Lung (tissue), 12 donors: Measurements from ENCODE around the gene CGNL1. TPM values are rescaled to one million over a fixed set of nuclear protein-coding genes. Genes with fewer than 3 reads are reported as not detected.
A peak's percentile ranks its signal among the peaks of the same experiment; 100 is the strongest.

Experiments used
- ATAC-seq: fragments of 200-7000 bp; cut with Tn5 transposase; one replicate; pipeline ENCODE4 v1.9.1; 2020; ENCODE audit warnings: moderate number of reproducible peaks; ENCODE audit not compliant: insufficient read depth, low FRiP score
- DNase-seq, 3 donors: peaks; one replicate each; pipeline ENCODE4 v3.0.0-alpha.2; 2013 to 2017
- H3K27ac ChIP-seq, 2 donors: one replicate each; pipeline ENCODE4 v1.5.1; 2013; ENCODE audit warnings: mild to moderate bottlenecking in 2 of 2, moderate library complexity in 2 of 2, control low read depth in 1 of 2, inconsistent platforms in 1 of 2, low read depth in 1 of 2, low read length in 1 of 2
- H3K27me3 ChIP-seq, 3 donors: one replicate each; pipeline ENCODE4 v1.5.1; 2013; ENCODE audit warnings: low read length in 2 of 3; ENCODE audit not compliant: control insufficient read depth in 3 of 3, insufficient read depth in 3 of 3
- H3K36me3 ChIP-seq, 4 donors: one replicate each; pipeline ENCODE4 v1.5.1; 2013; ENCODE audit warnings: low read length in 4 of 4, mild to moderate bottlenecking in 1 of 4, moderate library complexity in 1 of 4; ENCODE audit not compliant: control insufficient read depth in 4 of 4, insufficient read depth in 4 of 4
- H3K4me1 ChIP-seq, 5 donors: one replicate each; pipeline ENCODE4 v1.5.1; 2013; ENCODE audit warnings: low read length in 5 of 5, mild to moderate bottlenecking in 2 of 5, moderate library complexity in 1 of 5; ENCODE audit not compliant: control insufficient read depth in 5 of 5, insufficient read depth in 5 of 5
- H3K4me3 ChIP-seq: one replicate; pipeline ENCODE4 v1.5.1; 2013; ENCODE audit warnings: mild to moderate bottlenecking, control low read depth, moderate library complexity
- H3K9ac ChIP-seq, 2 donors: one replicate each; pipeline ENCODE4 v1.5.1; 2013; ENCODE audit warnings: low read length in 2 of 2, control low read depth in 1 of 2; ENCODE audit not compliant: insufficient read depth in 1 of 2
- H3K9me3 ChIP-seq, 4 donors: one replicate each; pipeline ENCODE4 v1.5.1; 2013; ENCODE audit warnings: low read length in 3 of 4, mild to moderate bottlenecking in 1 of 4, moderate library complexity in 1 of 4; ENCODE audit not compliant: control insufficient read depth in 4 of 4, insufficient read depth in 3 of 4
- CTCF ChIP-seq: IDR thresholded peaks from 2 replicates; pipeline ENCODE4 v1.5.1; 2012; ENCODE audit warnings: mild to moderate bottlenecking; ENCODE audit errors: control extremely low read depth, extremely low read depth
- WGBS, 2 donors: extraction: QIAGEN DNeasy Blood & Tissue Kit; methylation state at CpG; one replicate each; pipeline ENCODE4 v1.1.7; 2013; 5-methylcytosine and 5-hydroxymethylcytosine counted together
- polyA plus RNA-seq, 2 donors: library from polyadenylated mRNA; stranded (reverse); fragments of 200-250 nt; gene quantifications; one replicate each; pipeline ENCODE4 v1.2.1, GENCODE V29; 2013
- total RNA-seq, 2 donors: library from RNA; depleted of rRNA in 1 of 2; stranded (reverse); fragments of >200 nt in 1 of 2; gene quantifications; one replicate each; pipeline ENCODE4 v1.2.1, GENCODE V29; 2014 to 2021
- donor health status: control.
- donor health status: control.
- donor health status: Bipolar disorder and iron deficiency.
- donor health status: healthy.
- donor health status: DM: yes; HTN: yes; CAD: no.

Gene CGNL1
- total and polyA plus RNA-seq, 4 donors: 9.0 to 42.5 (median 22.9) TPM

GRCh38 chr15:57380854-57381253 lies 4.5 kb downstream of the CGNL1 start:
- Histone ChIP-seq H3K27me3 (no peaks in the 10 kb centered on the region), H3K9ac (no peak overlapping the region), H3K27ac (no peak overlapping the region), H3K4me3 (no peak overlapping the region), H3K4me1 (peaks cover 2 to 33% (median 17%) of the 10 kb centered on the region in 5 donors), H3K9me3 (no peaks in the 10 kb centered on the region), H3K36me3 (no peaks in the 10 kb centered on the region)
- ATAC-seq (no peak), DNase-seq (no peak)
- 85 to 90% methylated on average over 2 of the region's 2 CpGs for WGBS, 2 donors
- no peak for TF ChIP-seq CTCF

GRCh38 chr15:57382215-57382614 lies 5.9 kb downstream of the CGNL1 start:
- H3K4me3 ChIP-seq: no peak overlapping the region
- peaks cover 2 to 46% (median 20%) of the 10 kb centered on the region in 5 donors for H3K4me1 ChIP-seq
- no peaks in the 10 kb centered on the region for H3K27me3 ChIP-seq
- no peak for TF ChIP-seq CTCF
- H3K36me3 ChIP-seq: no peaks in the 10 kb centered on the region
- no peak overlapping the region for H3K9ac ChIP-seq
- DNase-seq (peak in 2 of 3 donors; percentile 57 to 58), ATAC-seq (no peak)
- 40 to 71% methylated on average over 7 of the region's 7 CpGs for WGBS, 2 donors
- H3K9me3 ChIP-seq: no peaks in the 10 kb centered on the region
- no peak overlapping the region for H3K27ac ChIP-seq

GRCh38 chr15:57382969-57383368 lies 6.7 kb downstream of the CGNL1 start:
- Histone ChIP-seq H3K36me3 (no peaks in the 10 kb centered on the region), H3K27ac (no peak overlapping the region), H3K4me1 (peaks cover 2 to 43% (median 19%) of the 10 kb centered on the region in 5 donors), H3K9me3 (no peaks in the 10 kb centered on the region), H3K9ac (no peak overlapping the region), H3K27me3 (no peaks in the 10 kb centered on the region), H3K4me3 (no peak overlapping the region)
- no peak for ATAC-seq
- WGBS, 2 donors: 52 to 85% methylated on average over 1 of the region's 1 CpG
- no peak for TF ChIP-seq CTCF
- no peak for DNase-seq

- Histone ChIP-seq H3K36me3 (no peaks in the 10 kb centered on the region), H3K9ac (no peak overlapping the region), H3K9me3 (no peaks in the 10 kb centered on the region), H3K27ac (peak overlapping the region in 1 of 2 donors; percentile 21), H3K27me3 (no peaks in the 10 kb centered on the region), H3K4me3 (no peak overlapping the region), H3K4me1 (peaks cover 6 to 51% (median 15%) of the 10 kb centered on the region in 5 donors)
- no peak for DNase-seq
- WGBS, 2 donors: 90 to 97% methylated on average over 2 of the region's 2 CpGs
- ATAC-seq: no peak
- no peak for TF ChIP-seq CTCF
Observed at GRCh38 chr15:57384024-57384423, 7.7 kb downstream of the CGNL1 start.
